IPS-15b (cell line): ENCODE measurements around the gene MOCS3.

ENCODE experiments used
- H3K27me3 ChIP-seq: one replicate; pipeline ENCODE4 v1.6.1; 2013; ENCODE audit warnings: low read length; ENCODE audit not compliant: control insufficient read depth, insufficient read depth
- H3K36me3 ChIP-seq: one replicate; pipeline ENCODE4 v1.6.1; 2013; ENCODE audit warnings: low read length; ENCODE audit not compliant: control insufficient read depth, insufficient read depth
- H3K4me1 ChIP-seq: one replicate; pipeline ENCODE4 v1.6.1; 2013; ENCODE audit warnings: mild to moderate bottlenecking, low read length; ENCODE audit not compliant: control insufficient read depth, insufficient read depth
- H3K4me3 ChIP-seq: one replicate; pipeline ENCODE4 v1.5.1; 2013; ENCODE audit warnings: low read depth, low read length
- H3K9ac ChIP-seq: one replicate; pipeline ENCODE4 v1.6.1; 2013; ENCODE audit warnings: low read depth, mild to moderate bottlenecking, low read length
- H3K9me3 ChIP-seq: one replicate; pipeline ENCODE4 v1.6.1; 2013; ENCODE audit warnings: mild to moderate bottlenecking, low read length; ENCODE audit not compliant: control insufficient read depth, insufficient read depth

The MOCS3 gene

DNA sequence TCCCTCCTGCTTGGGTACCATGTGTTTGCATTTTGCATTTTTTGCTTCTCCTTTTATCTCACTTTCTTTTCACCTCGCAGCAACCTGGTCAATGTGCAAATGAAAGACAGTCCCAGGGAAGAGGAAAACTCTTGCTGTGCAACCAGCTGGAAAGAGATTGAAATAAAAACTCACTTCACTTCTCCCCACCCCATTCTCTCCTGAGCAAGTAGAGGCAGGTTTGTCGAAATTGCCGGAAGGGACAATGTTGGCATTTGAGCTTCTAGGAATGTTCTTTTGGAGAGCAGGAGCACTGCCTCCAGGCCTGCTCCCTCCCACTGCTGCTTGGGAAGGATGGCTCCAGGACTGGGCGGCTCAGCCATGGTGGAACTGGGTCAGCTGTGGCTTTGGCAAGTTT is 33.7 kb downstream of the MOCS3 start:
- Histone ChIP-seq H3K4me1 (peaks cover 4% of the 10 kb centered on the region), H3K36me3 (no peaks in the 10 kb centered on the region), H3K27me3 (no peaks in the 10 kb centered on the region), H3K9ac (no peak overlapping the region), H3K9me3 (no peaks in the 10 kb centered on the region), H3K4me3 (no peak overlapping the region)

DNA sequence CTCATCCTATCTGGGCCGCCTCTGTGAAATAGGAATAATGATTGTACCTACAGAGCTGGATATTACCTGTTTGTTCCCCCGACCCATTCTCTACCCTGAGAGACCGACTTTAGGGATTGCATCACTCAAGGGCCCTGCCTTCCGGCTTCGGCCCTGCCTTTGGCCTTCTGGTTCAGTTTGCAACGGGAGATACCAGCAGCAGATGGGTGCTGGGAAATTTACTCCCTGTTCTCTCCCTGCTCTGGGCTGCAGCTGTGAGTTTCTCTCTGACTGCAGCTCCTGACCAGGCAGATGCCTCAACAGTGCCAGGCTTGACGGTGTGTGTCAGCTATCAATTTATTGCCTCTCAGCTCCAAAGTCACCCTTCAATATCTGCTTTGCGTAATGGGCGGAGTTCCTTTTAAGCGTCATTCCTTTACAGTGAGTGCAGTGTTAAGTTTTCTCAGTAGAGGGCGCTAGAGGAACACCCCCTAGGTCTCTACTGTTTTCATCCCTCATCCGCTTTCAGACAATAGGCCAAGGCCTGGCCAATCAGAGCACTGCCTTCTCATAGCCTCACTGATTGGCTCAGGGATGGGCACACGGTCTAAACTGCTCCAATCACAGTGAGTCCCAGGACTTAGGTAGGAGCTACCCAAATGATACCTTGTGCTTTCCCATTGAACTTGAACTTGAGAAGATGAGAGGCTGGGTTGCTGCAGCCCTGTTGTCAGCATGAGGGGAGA is 34.3 kb downstream of the MOCS3 start:
- Histone ChIP-seq H3K27me3 (no peaks in the 10 kb centered on the region), H3K4me1 (peaks cover 4% of the 10 kb centered on the region), H3K9ac (no peak overlapping the region), H3K36me3 (no peaks in the 10 kb centered on the region), H3K4me3 (no peak overlapping the region), H3K9me3 (no peaks in the 10 kb centered on the region)

DNA sequence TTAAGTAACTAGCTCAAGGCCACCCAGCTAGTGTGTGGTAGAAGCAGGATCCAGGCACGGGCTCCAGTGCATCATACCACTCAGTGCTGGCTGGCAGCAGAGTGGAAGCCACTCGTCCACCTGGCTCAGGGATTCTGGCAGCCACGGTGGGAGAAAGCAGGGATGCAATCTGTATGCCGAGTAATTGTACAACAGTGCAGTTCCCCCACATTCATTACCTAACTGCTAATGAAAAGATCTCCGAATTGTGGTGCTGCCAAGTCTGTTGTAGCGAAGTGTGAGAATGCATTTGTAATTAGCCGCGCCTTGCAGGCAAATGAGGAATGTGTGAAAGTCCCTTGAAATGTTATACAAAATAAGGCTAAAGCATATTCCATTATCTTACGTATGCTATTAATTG is 35.3 kb downstream of the MOCS3 start:
- peaks cover 4% of the 10 kb centered on the region for H3K4me1 ChIP-seq
- no peaks in the 10 kb centered on the region for H3K36me3 ChIP-seq
- no peaks in the 10 kb centered on the region for H3K9me3 ChIP-seq
- no peak overlapping the region for H3K4me3 ChIP-seq
- no peaks in the 10 kb centered on the region for H3K27me3 ChIP-seq
- no peak overlapping the region for H3K9ac ChIP-seq

DNA sequence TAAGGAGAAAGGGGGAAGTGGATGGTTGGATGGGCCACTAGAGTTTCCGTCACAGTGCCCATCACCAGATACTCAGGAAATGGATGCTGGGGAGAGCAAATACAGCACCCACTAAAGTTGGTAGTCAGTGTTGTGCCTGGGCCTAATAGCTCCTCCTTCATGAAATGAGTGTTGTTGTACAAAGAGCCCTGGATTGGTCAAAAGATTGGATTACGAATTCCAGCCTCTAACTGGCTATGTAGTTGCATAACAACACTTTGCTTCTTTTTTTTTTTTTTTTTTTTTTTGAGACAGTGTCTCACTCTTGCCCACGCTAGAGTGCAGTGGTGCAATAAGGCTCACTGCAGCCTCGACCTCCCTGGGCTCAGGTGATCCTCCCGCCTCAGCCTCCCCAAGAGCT is 36.9 kb downstream of the MOCS3 start:
- Histone ChIP-seq H3K27me3 (no peaks in the 10 kb centered on the region), H3K36me3 (no peaks in the 10 kb centered on the region), H3K4me1 (peaks cover 4% of the 10 kb centered on the region), H3K9me3 (no peaks in the 10 kb centered on the region), H3K4me3 (no peak overlapping the region), H3K9ac (no peak overlapping the region)

DNA sequence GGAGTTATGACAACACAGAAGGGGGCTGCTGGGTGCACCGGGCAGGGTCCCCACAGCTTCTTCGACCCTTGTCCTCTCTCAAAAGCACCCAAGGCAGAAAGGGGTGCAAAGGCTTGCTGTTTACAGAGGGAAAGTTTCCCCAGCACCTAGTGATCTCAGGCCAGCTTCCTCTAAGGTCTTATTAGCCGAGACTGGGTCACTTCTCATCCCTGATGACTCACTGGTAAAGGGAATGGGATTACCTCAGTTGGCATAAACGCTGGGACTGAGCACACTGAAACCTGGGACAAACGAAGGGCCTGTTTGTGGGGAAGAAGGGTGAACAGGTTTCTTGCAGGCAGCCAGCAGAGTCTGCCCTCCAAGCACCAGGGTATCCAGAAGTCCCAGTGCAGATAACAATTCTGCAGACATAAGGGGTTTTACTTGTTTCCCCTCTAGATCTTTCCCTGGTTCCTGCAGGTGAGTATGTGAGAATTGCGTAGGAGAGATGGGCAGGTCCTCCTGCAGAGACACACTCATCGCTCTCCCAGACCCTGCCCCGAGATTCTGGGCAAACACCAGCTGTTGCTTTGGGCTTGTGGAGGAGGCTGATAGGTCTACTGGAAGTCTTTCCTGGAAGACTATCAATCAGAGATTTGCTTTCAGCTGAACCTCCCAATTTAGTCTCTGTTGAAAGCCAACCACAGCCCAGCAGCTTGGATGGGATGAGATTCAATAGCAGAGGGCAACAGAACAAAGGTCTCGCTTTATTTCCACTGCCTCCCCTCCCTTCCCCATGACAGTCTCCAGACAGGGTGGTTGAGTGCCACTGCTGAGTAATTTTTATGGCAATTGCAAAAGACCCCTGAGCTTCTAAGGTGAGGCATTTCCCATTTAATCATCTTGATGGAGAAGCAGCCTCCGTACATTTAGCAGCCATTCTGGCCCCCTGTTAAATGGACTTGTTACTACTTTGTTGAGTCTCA is 38.6 kb downstream of the MOCS3 start:
- Histone ChIP-seq H3K27me3 (no peaks in the 10 kb centered on the region), H3K4me3 (no peak overlapping the region), H3K4me1 (peaks cover 4% of the 10 kb centered on the region), H3K36me3 (no peaks in the 10 kb centered on the region), H3K9me3 (no peaks in the 10 kb centered on the region), H3K9ac (no peak overlapping the region)

DNA sequence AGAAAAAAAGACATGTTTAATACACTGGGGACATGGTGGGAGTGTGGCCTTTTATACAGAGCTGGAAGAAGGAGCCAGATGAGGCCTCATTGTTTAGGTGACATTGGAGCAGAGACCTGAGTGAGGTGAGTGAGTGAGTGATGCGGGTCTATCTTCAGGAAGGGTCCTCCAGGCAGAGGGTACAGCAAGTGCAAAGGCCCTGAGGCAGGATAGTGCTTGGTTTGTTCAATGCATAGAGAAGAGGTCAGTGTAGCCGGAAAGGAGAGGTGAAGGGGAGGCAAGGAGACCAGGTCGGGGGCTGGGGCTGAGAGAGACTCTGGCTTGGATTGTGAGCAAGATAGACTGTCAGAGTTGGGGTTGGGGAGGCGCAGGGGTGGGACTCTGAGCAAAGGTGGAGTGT is 40.7 kb downstream of the MOCS3 start:
- Histone ChIP-seq H3K36me3 (no peaks in the 10 kb centered on the region), H3K27me3 (no peaks in the 10 kb centered on the region), H3K9ac (no peak overlapping the region), H3K9me3 (no peaks in the 10 kb centered on the region), H3K4me1 (no peaks in the 10 kb centered on the region), H3K4me3 (no peak overlapping the region)

DNA sequence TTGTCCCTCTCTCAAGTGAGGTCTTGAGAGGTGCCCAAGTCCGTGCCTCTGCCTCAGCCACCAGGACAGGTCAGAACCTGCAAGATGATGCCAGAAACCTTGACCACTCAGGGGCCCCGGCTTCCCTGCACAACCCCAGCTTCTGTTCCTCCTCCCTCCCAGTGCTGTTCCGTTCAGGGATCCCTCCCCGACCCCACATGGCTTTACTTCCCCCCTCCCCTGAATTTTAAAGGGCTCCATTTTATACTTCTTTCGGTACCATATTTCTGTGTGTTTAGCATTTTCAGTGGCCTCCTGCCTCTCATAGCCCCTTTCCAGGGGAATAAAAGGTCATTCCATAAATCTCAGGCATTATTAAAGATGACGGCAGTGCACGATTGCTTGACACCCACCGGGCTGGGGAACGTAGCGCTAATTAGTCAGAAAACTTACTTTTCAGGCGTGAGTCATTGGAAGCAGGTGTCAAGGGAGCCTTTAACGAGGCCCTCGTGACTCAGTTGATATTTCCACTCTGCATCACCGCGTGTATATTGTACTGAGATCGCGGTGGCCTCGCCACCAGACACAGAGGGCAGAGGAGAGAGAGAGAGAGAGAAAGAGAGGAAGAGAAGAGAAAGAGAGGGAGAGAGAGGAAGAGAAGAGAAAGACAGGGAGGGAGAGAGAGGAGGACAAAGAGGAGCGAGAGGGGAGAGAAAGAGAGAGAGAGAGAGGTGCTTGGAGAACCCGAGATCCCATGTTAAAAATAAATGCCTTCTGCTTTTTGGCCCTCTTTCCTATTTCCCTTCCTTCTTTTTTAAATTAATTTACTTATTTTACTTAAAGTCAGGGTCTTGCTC is 43.0 kb downstream of the MOCS3 start:
- no peaks in the 10 kb centered on the region for H3K9me3 ChIP-seq
- no peaks in the 10 kb centered on the region for H3K36me3 ChIP-seq
- no peaks in the 10 kb centered on the region for H3K27me3 ChIP-seq
- H3K4me1 ChIP-seq, result no peaks in the 10 kb centered on the region
- H3K4me3 ChIP-seq, result no peak overlapping the region
- H3K9ac ChIP-seq, result no peak overlapping the region

DNA sequence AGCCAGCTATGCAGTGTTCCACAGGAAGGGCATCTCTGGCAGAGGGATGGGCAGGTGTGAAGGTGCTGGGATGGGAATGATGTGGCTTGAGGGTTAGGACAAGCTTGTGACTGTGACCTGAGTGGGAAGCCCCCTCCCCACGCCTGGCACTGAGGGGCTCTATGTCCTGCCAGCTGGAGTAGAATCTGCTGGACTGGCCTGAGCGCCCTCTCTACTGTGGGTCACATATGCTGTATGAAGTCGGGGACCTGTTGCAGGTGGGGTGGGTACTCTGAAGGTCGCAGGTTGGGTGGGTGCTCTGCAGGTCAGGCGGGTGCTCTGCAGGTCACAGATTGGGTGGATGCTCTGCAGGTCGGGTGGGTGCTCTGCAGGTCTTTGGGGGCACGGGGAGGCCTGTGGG is 44.0 kb downstream of the MOCS3 start:
- Histone ChIP-seq H3K4me3 (no peak overlapping the region), H3K9me3 (no peaks in the 10 kb centered on the region), H3K27me3 (no peaks in the 10 kb centered on the region), H3K9ac (no peak overlapping the region), H3K36me3 (no peaks in the 10 kb centered on the region), H3K4me1 (no peaks in the 10 kb centered on the region)

DNA sequence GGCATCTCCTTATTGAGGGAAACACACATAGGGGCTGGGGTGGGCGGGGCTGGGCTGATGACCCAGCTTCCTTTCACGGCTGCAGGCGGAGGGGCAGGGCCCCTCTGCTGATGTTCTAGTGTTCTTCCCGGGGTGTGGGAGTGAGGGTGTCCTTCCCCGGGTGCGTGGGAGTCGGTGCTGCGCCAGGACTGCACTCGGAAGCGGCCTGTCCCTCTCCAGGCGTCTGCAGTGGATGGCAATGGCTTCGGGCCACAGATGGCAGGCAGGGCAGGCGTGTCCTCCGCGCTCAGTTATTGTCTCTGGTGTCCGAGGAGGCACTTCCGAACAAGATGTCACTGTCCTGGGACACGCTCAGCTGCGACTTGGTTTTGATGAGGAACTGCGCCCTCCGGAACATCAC is 45.1 kb downstream of the MOCS3 start:
- Histone ChIP-seq H3K36me3 (no peaks in the 10 kb centered on the region), H3K27me3 (no peaks in the 10 kb centered on the region), H3K4me1 (no peaks in the 10 kb centered on the region), H3K9ac (no peak overlapping the region), H3K4me3 (no peak overlapping the region), H3K9me3 (no peaks in the 10 kb centered on the region)

DNA sequence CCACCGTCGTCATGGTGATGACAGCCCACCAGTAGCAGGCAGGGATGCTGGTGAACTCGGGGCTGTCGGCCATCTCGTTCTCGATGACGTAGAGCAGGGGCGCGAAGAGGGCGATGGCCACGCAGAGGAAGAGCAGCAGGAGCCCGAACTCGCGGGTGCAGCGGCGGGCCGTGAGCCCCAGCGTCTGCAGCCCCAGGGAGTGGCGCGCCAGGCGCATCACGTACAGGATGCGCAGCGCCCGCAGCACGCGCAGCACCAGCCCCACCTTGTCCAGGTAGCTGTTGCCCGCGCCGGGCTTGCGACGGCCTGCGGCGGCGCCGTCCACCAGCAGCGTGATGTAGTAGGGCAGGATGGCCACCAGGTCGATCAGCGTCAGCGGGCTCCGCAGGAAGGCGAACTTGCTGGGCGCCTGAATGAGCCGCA is 45.7 kb downstream of the MOCS3 start:
- Histone ChIP-seq H3K4me1 (no peaks in the 10 kb centered on the region), H3K9me3 (no peaks in the 10 kb centered on the region), H3K9ac (no peak overlapping the region), H3K36me3 (peaks cover under 1% of the 10 kb centered on the region), H3K27me3 (no peaks in the 10 kb centered on the region), H3K4me3 (no peak overlapping the region)

DNA sequence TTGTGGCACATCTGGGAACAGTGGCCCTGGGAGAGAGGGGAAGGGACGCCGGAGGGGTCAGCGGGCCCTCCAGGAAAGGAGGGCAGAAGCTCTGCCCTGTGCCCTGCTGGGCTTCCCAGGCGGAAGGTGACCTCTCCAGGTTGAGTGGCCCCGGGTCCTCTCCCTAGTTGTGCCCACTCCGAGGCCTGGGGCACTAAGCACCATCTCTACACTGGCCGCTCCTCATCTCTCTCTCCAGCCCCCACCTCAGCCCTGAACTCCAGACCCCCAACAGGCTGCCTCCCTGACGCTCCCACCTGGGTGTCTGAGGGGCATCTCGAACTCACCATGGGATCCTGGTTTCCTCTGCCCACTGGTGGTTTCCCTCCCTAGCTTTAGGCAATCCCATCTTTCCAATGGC is 46.2 kb downstream of the MOCS3 start:
- H3K9ac ChIP-seq, result no peak overlapping the region
- H3K9me3 ChIP-seq, result no peaks in the 10 kb centered on the region
- no peak overlapping the region for H3K4me3 ChIP-seq
- H3K4me1 ChIP-seq, result no peaks in the 10 kb centered on the region
- H3K36me3 ChIP-seq, result peaks cover 5% of the 10 kb centered on the region
- H3K27me3 ChIP-seq, result no peaks in the 10 kb centered on the region
